SK-N-SH (cell line): ENCODE results near the gene CDC25A. TPM values are rescaled to one million over a fixed set of nuclear protein-coding genes. Genes with fewer than 3 reads are reported as not detected.

Experiments
- CTCF ChIA-PET: fragments of 300-600, 350-600 bp; formaldehyde crosslinking; extraction: SDS; loops from one replicate; lab custom pipeline; 2021; lab: Yijun Ruan, JAX
- POLR2A ChIA-PET: fragments of 350-600 bp; sonication (Branson Sonifier 250); formaldehyde crosslinking; extraction: SDS; loops from one replicate; lab custom pipeline; 2020; ENCODE audit warnings: antibody characterized with exemption, inconsistent platforms; lab: Yijun Ruan, JAX
- DNase-seq: peaks from one replicate; pipeline ENCODE4 v3.0.0; 2012
- H2AFZ ChIP-seq: fragments of 200-600 bp; sonication (generic); 2 replicates; pipeline ENCODE4 v1.8.1; 2016; ENCODE audit warnings: antibody characterized with exemption, mild to moderate bottlenecking, low read depth
- H3F3A ChIP-seq: fragments of 200-600 bp; sonication (generic); replicated peaks from 2 replicates; pipeline ENCODE3; 2016; ENCODE audit warnings: antibody characterized with exemption, mild to moderate bottlenecking; ENCODE audit not compliant: insufficient read depth
- H3K27ac ChIP-seq, 2 experiments: fragments of 200-500 bp in 1 of 2; fragments of 200-600 bp in 1 of 2; sonication (Bioruptor generic) in 1 of 2; sonication (generic), shearing (Covaris generic) in 1 of 2; 2 replicates each; pipeline versions ENCODE4 v1.5.1 to v1.6.1; 2014 to 2016; ENCODE audit warnings: low read depth in 2 of 2, inconsistent platforms in 1 of 2, low read length in 1 of 2, mild to moderate bottlenecking in 1 of 2, mixed read lengths in 1 of 2
- H3K27me3 ChIP-seq: fragments of 200-600 bp; sonication (generic), shearing (Covaris generic); 2 replicates; pipeline ENCODE4 v1.6.1; 2016; ENCODE audit warnings: mixed run types; ENCODE audit not compliant: insufficient read depth
- H3K36me3 ChIP-seq, 2 experiments: fragments of 200-500 bp in 1 of 2; fragments of 200-600 bp in 1 of 2; sonication (Bioruptor generic) in 1 of 2; sonication (generic) in 1 of 2; replicated peaks in 1 of 2; 2 replicates each; pipeline versions ENCODE3 to v1.5.1; 2014 to 2016; ENCODE audit warnings: low read length in 1 of 2, mild to moderate bottlenecking in 1 of 2; ENCODE audit not compliant: insufficient read depth in 2 of 2, control insufficient read depth in 1 of 2
- H3K4me1 ChIP-seq, 2 experiments: fragments of 200-500 bp in 1 of 2; fragments of 200-600 bp in 1 of 2; sonication (Bioruptor generic) in 1 of 2; sonication (generic), shearing (Covaris generic) in 1 of 2; 2 replicates each; pipeline versions ENCODE4 v1.5.1 to v1.6.1; 2014 to 2016; ENCODE audit warnings: low read depth in 1 of 2, low read length in 1 of 2, mixed run types in 1 of 2; ENCODE audit not compliant: insufficient read depth in 2 of 2, control insufficient read depth in 1 of 2
- H3K4me2 ChIP-seq: fragments of 200-600 bp; sonication (generic), shearing (Covaris generic); 2 replicates; pipeline ENCODE4 v1.6.1; 2017; ENCODE audit warnings: mixed run types
- H3K4me3 ChIP-seq, 2 experiments: fragments of 200-500 bp in 1 of 2; fragments of 200-600 bp in 1 of 2; sonication (Bioruptor generic) in 1 of 2; sonication (generic), shearing (Covaris generic) in 1 of 2; 2 replicates each; pipeline versions ENCODE4 v1.5.1 to v1.8.1; 2014 to 2016; ENCODE audit warnings: low read depth in 2 of 2, inconsistent platforms in 1 of 2, low read length in 1 of 2, mild to moderate bottlenecking in 1 of 2, mixed read lengths in 1 of 2, moderate library complexity in 1 of 2
- H3K79me2 ChIP-seq: fragments of 200-600 bp; sonication (generic); 2 replicates; pipeline ENCODE4 v1.8.1; 2017; ENCODE audit warnings: mild to moderate bottlenecking; ENCODE audit not compliant: insufficient read depth
- H3K9ac ChIP-seq: fragments of 200-600 bp; sonication (generic); 2 replicates; pipeline ENCODE4 v1.6.1; 2017; ENCODE audit warnings: mixed run types
- H3K9me2 ChIP-seq: fragments of 200-600 bp; sonication (generic); 2 replicates; pipeline ENCODE4 v1.6.1; 2017; ENCODE audit warnings: mixed run types
- H3K9me3 ChIP-seq: fragments of 200-600 bp; sonication (generic); 2 replicates; pipeline ENCODE4 v1.6.1; 2017; ENCODE audit warnings: mixed run types, mild to moderate bottlenecking, moderate library complexity
- H4K20me1 ChIP-seq: fragments of 200-600 bp; sonication (generic); 2 replicates; pipeline ENCODE4 v1.6.1; 2017; ENCODE audit warnings: mild to moderate bottlenecking, mixed run types; ENCODE audit not compliant: insufficient read depth
- CHD2 ChIP-seq: fragments of 150-350 bp; IDR thresholded peaks from 2 replicates; pipeline ENCODE4 v1.6.1; 2018; ENCODE audit warnings: low read length; ENCODE audit not compliant: partially characterized antibody
- ELF1 ChIP-seq: IDR thresholded peaks from 2 replicates; pipeline ENCODE4 v1.4.0; 2012
- EZH2phosphoT487 ChIP-seq: fragments of 200-600 bp; sonication (generic); IDR thresholded peaks from 2 replicates; pipeline ENCODE4 v1.6.1; 2017; ENCODE audit warnings: low read depth, mixed run types, mild to moderate bottlenecking, antibody characterized with exemption, moderate library complexity, borderline replicate concordance
- MEF2A ChIP-seq: IDR thresholded peaks from 2 replicates; pipeline ENCODE4 v1.4.0; 2012; ENCODE audit warnings: low read depth, borderline replicate concordance
- NFIC ChIP-seq: IDR thresholded peaks from 2 replicates; pipeline ENCODE4 v1.4.0; 2012; ENCODE audit warnings: borderline replicate concordance
- RCOR1 ChIP-seq: fragments of 150-350 bp; IDR thresholded peaks from 2 replicates; pipeline ENCODE4 v1.6.1; 2017; ENCODE audit warnings: antibody characterized with exemption, low read length
- RFX5 ChIP-seq: IDR thresholded peaks from 2 replicates; pipeline ENCODE4 v1.6.1; 2012; ENCODE audit warnings: mild to moderate bottlenecking, improper control_type of control experiment, low read length
- RXRA ChIP-seq: IDR thresholded peaks from 2 replicates; pipeline ENCODE4 v1.4.0; 2012; ENCODE audit warnings: low read depth, mild to moderate bottlenecking, borderline replicate concordance
- SMC3 ChIP-seq: IDR thresholded peaks from 2 replicates; pipeline ENCODE4 v1.6.1; 2012; ENCODE audit warnings: low read depth, low read length, improper control_type of control experiment
- TCF12 ChIP-seq: IDR thresholded peaks from 2 replicates; pipeline ENCODE4 v1.4.0; 2012
- TEAD4 ChIP-seq: IDR thresholded peaks from 2 replicates; pipeline ENCODE4 v1.4.0; 2012; ENCODE audit warnings: mild to moderate bottlenecking, borderline replicate concordance; ENCODE audit not compliant: insufficient read depth
- YY1 ChIP-seq: IDR thresholded peaks from 2 replicates; pipeline ENCODE4 v1.4.0; 2012; ENCODE audit warnings: low read depth, mild to moderate bottlenecking
- WGBS: methylation state at CpG from one replicate; pipeline ENCODE4 v1.1.6; 2017; ENCODE audit warnings: low lambda C conversion rate; 5-methylcytosine and 5-hydroxymethylcytosine counted together
- polyA plus RNA-seq, 3 experiments: library from polyadenylated mRNA; depleted of rRNA; stranded (reverse); fragments of >200 nt; gene quantifications; 2 replicates each; pipeline ENCODE4 v1.2.3, GENCODE V29; 2012
- TF ChIP-seq, protein P1 (sequence below): IDR thresholded peaks from 2 replicates; pipeline ENCODE4 v1.4.0; 2012; ENCODE audit warnings: low read depth, borderline replicate concordance
- TF ChIP-seq, protein P2 (sequence below): IDR thresholded peaks from 2 replicates; pipeline ENCODE4; 2012
- TF ChIP-seq, protein P3 (sequence below): fragments of 200-600 bp; sonication (generic); IDR thresholded peaks from 2 replicates; pipeline ENCODE4 v1.6.1; 2017; ENCODE audit warnings: antibody characterized with exemption, mild to moderate bottlenecking, moderate library complexity
- TF ChIP-seq, protein P4 (sequence below): IDR thresholded peaks from 2 replicates; pipeline ENCODE4 v1.4.0; 2012; ENCODE audit warnings: low read depth

Gene CDC25A
- polyA plus RNA-seq, 1 of the 3 experiments (the other 2 are of a cell fraction), result 3.3 TPM

DNA sequence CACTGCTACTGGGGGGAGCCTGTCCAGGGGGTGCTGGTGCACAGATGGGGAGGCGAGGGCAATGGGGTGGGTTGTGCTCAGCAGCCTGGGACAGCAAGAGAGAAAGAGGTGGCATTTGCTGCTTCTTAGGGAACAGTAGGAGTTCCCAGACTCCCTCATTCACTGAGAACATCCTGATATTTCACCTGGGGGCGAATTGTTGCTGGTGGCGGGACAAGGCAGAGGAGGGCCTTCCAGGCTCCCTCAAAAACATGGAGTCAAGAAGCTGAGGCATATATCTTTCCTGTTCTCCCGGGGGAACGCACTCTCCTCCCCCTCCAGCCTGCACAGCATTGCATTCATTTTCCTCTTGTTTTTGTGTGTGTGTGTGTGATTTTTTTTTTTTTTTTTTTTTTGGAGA lies 65.7 kb downstream of the CDC25A start:
- no peak overlapping the region for H2AFZ ChIP-seq
- TF ChIP-seq, protein P1, sequence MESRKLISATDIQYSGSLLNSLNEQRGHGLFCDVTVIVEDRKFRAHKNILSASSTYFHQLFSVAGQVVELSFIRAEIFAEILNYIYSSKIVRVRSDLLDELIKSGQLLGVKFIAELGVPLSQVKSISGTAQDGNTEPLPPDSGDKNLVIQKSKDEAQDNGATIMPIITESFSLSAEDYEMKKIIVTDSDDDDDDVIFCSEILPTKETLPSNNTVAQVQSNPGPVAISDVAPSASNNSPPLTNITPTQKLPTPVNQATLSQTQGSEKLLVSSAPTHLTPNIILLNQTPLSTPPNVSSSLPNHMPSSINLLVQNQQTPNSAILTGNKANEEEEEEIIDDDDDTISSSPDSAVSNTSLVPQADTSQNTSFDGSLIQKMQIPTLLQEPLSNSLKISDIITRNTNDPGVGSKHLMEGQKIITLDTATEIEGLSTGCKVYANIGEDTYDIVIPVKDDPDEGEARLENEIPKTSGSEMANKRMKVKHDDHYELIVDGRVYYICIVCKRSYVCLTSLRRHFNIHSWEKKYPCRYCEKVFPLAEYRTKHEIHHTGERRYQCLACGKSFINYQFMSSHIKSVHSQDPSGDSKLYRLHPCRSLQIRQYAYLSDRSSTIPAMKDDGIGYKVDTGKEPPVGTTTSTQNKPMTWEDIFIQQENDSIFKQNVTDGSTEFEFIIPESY, result no peak
- TF ChIP-seq, protein P2, sequence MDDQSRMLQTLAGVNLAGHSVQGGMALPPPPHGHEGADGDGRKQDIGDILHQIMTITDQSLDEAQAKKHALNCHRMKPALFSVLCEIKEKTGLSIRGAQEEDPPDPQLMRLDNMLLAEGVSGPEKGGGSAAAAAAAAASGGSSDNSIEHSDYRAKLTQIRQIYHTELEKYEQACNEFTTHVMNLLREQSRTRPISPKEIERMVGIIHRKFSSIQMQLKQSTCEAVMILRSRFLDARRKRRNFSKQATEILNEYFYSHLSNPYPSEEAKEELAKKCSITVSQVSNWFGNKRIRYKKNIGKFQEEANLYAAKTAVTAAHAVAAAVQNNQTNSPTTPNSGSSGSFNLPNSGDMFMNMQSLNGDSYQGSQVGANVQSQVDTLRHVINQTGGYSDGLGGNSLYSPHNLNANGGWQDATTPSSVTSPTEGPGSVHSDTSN, result no peak
- TF ChIP-seq CHD2 (no peak), RFX5 (no peak), SMC3 (no peak), YY1 (no peak), RXRA (no peak), MEF2A (no peak), EZH2phosphoT487 (no peak), NFIC (no peak), RCOR1 (no peak), ELF1 (no peak), TEAD4 (no peak), TCF12 (no peak)
- TF ChIP-seq, protein P3, sequence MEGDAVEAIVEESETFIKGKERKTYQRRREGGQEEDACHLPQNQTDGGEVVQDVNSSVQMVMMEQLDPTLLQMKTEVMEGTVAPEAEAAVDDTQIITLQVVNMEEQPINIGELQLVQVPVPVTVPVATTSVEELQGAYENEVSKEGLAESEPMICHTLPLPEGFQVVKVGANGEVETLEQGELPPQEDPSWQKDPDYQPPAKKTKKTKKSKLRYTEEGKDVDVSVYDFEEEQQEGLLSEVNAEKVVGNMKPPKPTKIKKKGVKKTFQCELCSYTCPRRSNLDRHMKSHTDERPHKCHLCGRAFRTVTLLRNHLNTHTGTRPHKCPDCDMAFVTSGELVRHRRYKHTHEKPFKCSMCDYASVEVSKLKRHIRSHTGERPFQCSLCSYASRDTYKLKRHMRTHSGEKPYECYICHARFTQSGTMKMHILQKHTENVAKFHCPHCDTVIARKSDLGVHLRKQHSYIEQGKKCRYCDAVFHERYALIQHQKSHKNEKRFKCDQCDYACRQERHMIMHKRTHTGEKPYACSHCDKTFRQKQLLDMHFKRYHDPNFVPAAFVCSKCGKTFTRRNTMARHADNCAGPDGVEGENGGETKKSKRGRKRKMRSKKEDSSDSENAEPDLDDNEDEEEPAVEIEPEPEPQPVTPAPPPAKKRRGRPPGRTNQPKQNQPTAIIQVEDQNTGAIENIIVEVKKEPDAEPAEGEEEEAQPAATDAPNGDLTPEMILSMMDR, result no peak
- TF ChIP-seq, protein P4, sequence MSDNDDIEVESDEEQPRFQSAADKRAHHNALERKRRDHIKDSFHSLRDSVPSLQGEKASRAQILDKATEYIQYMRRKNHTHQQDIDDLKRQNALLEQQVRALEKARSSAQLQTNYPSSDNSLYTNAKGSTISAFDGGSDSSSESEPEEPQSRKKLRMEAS, result no peak
- H3K9ac ChIP-seq, result no peak overlapping the region
- 82% methylated on average over 5 of the region's 5 CpGs for WGBS
- H3K27ac ChIP-seq, result no peak overlapping the region
- no peaks in the 10 kb centered on the region for H3K9me3 ChIP-seq
- no peaks in the 10 kb centered on the region for H3K9me2 ChIP-seq
- no peaks in the 10 kb centered on the region for H4K20me1 ChIP-seq
- H3K4me1 ChIP-seq, result no peaks in the 10 kb centered on the region
- no peaks in the 10 kb centered on the region for H3F3A ChIP-seq
- H3K4me2 ChIP-seq, result no peak overlapping the region
- H3K36me3 ChIP-seq, result no peaks in the 10 kb centered on the region
- POLR2A ChIA-PET, result no interaction called here
- H3K79me2 ChIP-seq, result no peaks in the 10 kb centered on the region
- no peak for DNase-seq
- CTCF ChIA-PET, result interaction anchor here (4.5 kb wide), 1 partner anchor 29 kb away, joined by 20 read pairs; no protein-coding TSS in a partner anchor
- H3K4me3 ChIP-seq, result no peak overlapping the region
- H3K27me3 ChIP-seq, result no peaks in the 10 kb centered on the region
